ENCODE results near the gene CHMP2A.
"Not testable (repeated sequence)": the region's sequence is repeated elsewhere in the genome, so short reads cannot be mapped to it uniquely, and the experiment has no call there.

Gene CHMP2A

DNA sequence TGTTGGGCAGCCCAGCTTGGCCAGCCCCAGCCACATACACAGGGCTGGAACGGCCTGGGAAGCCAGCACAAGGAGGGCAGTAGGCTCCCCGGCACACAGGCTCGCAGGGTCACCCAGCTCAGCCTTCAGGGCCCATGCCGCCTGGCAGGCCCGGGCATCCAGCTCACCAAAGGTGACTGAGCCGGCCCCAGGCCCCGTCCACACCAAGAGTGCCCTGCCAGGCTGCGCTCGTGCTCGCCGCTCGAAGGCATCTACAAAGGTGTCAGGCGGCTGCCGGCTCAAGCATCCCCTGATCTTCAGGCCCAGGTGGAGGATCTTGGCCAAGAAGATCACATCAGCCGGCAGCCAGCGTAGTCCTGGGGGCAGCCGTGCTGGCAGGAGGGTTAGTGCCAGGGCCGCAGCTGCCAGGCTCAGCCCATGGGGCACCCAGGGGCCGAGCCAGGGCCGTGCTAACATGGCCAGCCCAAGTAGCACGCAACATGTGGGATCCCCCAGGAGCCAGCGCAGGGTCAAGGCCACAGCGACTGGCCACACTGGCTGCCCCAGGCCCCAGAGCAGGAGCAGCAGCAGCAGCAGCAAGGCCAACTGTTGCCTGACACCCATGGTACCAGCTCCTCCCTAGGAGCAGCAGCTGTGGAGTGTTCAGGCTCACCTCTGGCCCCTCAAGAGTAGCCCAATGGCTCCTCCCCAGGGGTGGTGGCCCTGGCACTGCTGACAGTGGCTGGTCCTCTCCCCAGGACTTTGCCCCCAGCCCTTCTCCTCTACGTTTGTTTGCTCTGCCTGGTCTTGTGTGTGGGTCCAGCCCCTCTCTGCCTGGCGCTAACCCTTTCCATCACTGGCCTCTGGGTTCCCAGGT, 43.3 kb downstream of the CHMP2A start, which contains the start of gene SLC27A5:
Gene SLC27A5, minus strand, starts transcription at position 640 of the 856 bp plus-strand sequence. Its CDS starts 37 bp downstream, at position 603.
- DNase-seq (ENCODE audit: low spot score): no peak

DNA sequence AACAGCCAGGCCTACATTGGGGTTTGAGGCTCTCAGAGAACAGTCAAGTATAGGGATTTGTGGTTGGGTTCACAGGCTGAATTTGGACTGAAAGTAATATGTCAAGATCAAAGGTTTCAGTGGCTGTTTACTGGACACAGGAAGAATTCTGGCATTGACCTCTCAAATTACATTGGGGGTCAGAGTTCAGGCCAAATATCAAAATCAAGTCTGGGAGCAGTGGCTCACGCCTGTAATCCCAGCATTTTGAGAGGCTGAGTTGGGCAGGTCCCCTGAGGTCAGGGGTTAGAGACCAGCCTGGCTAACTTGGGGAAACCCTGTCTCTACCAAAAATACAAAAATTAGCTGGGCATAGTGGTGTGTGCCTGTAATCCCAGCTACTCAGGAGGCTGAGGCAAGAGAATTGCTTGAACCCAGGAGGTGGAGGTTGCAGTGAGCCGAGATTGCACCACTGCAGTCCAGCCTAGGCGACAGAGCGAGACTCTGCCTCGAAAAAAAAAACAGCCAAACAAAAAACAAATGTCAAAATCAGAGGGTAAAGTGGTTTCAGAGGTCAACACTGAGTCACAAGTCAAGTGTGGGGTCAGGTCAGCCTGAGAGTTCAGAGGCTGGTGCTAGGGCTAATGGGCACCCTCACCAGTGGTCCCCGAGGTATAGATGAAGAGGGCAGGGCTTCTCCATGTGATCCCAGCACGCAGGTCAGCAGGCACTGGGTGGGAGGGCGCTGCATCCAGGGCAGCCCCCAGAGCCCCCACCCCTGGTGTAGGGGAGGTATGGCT, 44.6 kb downstream of the CHMP2A start:
- DNase-seq (ENCODE audit: low spot score): no peak

DNA sequence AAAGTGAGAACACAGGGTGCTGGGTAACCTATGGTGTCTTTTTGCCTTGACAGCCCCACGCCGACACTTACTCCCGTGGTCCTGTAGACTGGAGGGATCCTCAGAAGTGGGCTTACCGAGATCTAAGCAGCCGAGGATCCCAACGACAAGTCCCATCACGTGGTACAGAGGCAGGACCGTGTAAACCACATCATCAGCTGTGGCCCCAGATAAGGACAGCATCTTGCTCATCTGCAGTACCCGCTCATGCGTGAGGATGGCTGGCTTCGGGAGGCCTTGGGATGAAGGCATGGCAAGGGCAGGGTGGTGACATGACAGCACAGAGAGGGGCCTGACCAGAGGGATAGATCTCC, 45.2 kb downstream of the CHMP2A start:
- peak; percentile 62 for DNase-seq (ENCODE audit: low spot score)

DNA sequence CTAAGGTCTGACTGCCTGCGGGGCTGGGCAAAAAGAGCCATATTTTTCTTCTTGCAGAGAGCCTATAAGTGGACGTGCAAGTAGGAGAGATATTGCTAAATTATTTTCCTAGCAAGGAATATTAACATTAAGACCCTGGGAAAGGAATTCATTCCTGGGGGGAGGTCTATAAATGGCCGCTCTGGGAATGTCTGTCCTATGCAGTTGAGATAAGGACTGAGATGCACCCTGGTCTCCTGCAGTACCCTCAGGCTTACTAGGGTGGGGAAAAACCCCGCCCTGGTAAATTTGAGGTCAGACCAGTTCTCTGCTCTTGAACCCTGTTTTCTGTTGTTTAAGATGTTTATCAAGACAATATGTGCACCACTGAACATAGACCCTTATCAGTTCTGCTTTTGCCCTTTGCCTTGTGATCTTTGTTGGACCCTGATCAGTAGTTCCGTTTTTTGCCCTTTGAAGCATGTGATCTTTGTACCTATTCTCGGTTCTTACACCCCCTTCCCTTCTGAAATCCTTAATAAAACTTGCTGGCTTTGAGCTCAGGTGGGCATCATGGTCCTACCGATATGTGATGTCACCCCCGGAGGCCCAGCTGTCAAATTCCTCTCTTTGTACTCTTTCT, 47.2 kb downstream of the CHMP2A start:
- DNase-seq (ENCODE audit: low spot score): not testable (repeated sequence)
